ENCODE data around the gene OR1I1.

DNA sequence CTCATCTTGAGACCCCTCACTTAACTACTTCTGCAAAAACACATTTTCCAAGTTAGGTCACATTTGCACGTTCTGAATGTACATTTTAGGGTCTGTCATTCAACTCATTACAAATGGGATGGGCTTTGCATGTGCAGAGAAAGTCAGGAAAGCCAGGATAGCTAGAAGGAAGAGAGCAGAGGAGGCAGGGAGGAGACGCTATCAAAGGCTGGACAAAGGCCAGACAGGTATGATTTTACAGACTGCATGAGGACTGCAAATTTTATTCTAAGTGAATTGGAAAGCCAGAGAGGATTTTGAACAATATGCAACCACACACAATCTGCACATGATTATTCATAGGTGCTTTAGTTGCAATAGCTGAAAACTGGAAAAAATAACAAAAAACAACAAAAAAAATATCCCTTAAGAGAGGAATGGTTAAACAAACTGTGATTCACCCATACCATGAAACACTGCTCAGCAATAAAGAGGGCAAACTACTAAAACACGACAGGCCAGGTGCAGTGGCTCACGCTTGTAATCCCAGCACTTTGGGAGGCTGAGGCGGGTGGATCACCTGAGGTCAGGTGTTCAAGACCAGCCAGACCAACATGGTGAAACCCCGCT, 46.3 kb downstream of the OR1I1 start:
- TF ChIP-seq, protein P1, sequence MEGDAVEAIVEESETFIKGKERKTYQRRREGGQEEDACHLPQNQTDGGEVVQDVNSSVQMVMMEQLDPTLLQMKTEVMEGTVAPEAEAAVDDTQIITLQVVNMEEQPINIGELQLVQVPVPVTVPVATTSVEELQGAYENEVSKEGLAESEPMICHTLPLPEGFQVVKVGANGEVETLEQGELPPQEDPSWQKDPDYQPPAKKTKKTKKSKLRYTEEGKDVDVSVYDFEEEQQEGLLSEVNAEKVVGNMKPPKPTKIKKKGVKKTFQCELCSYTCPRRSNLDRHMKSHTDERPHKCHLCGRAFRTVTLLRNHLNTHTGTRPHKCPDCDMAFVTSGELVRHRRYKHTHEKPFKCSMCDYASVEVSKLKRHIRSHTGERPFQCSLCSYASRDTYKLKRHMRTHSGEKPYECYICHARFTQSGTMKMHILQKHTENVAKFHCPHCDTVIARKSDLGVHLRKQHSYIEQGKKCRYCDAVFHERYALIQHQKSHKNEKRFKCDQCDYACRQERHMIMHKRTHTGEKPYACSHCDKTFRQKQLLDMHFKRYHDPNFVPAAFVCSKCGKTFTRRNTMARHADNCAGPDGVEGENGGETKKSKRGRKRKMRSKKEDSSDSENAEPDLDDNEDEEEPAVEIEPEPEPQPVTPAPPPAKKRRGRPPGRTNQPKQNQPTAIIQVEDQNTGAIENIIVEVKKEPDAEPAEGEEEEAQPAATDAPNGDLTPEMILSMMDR (IDR thresholded peaks at IDR 0.05; ENCODE audit: low read depth, low read length, poor library complexity, severe bottlenecking), result no peak
- TF ChIP-seq EZH2phosphoT487 (IDR thresholded peaks at IDR 0.05; ENCODE audit: borderline replicate concordance, low read length), result no peak
